H1 (cell line): ENCODE results near the gene PLEKHA1.

Source experiments
- CBX8 ChIP-seq: fragments of 300-800, 300-1000 bp; sonication (generic); IDR thresholded peaks from 2 replicates; pipeline ENCODE4 v1.7.1; 2016; ENCODE audit warnings: low read depth, low read length, borderline replicate concordance
- EGR1 ChIP-seq: IDR thresholded peaks from 2 replicates; pipeline ENCODE4 v1.6.1; 2011; ENCODE audit warnings: low read depth, low read length, borderline replicate concordance
- GABPA ChIP-seq: IDR thresholded peaks from 2 replicates; pipeline ENCODE4 v1.6.1; 2011; ENCODE audit warnings: mild to moderate bottlenecking, low read length, moderate library complexity, borderline replicate concordance; ENCODE audit not compliant: insufficient read depth
- KDM1A ChIP-seq: fragments of 200-600, 300-600 bp; sonication (generic); IDR thresholded peaks from 2 replicates; pipeline ENCODE4 v1.7.1; 2016; ENCODE audit warnings: mild to moderate bottlenecking, low read length, borderline replicate concordance
- POLR2A ChIP-seq, 2 experiments: IDR thresholded peaks; 1 replicate in 1 of 2; 2 replicates in 1 of 2; pipeline ENCODE4 v1.6.1; 2011; ENCODE audit warnings: low read depth in 2 of 2, low read length in 2 of 2, mild to moderate bottlenecking in 2 of 2; ENCODE audit errors: control extremely low read depth in 1 of 2
- POU5F1 ChIP-seq: IDR thresholded peaks from 2 replicates; pipeline ENCODE4 v1.6.1; 2011; ENCODE audit warnings: low read depth, mild to moderate bottlenecking, low read length, moderate library complexity
- RAD21 ChIP-seq, 2 experiments: IDR thresholded peaks in 1 of 2; conservative IDR thresholded peaks in 1 of 2; 2 replicates each; pipeline ENCODE4 v1.6.1; 2011; ENCODE audit warnings: low read depth in 2 of 2, low read length in 2 of 2, improper control_type of control experiment in 1 of 2, inconsistent platforms in 1 of 2, mild to moderate bottlenecking in 1 of 2, moderate library complexity in 1 of 2
- ZNF274 ChIP-seq: IDR thresholded peaks from 2 replicates; pipeline ENCODE4 v1.7.0; 2012; ENCODE audit warnings: low read length, borderline replicate concordance; ENCODE audit errors: extremely low read depth
- TF ChIP-seq, protein P1 (sequence below), 3 experiments: IDR thresholded peaks; 1 replicate in 2 of 3; 2 replicates in 1 of 3; pipeline versions ENCODE4 v1.5.1 to v1.6.1; 2011; ENCODE audit warnings: low read length in 3 of 3, mild to moderate bottlenecking in 3 of 3, inconsistent platforms in 2 of 3, low read depth in 1 of 3, moderate library complexity in 1 of 3; ENCODE audit not compliant: insufficient read depth in 1 of 3; ENCODE audit errors: control extremely low read depth in 1 of 3
- TF ChIP-seq, protein P2 (sequence below): IDR thresholded peaks from 2 replicates; pipeline ENCODE4 v1.6.1; 2011; ENCODE audit warnings: low read depth, mild to moderate bottlenecking, low read length; ENCODE audit not compliant: insufficient read depth
- TF ChIP-seq, protein P3 (sequence below): IDR thresholded peaks from 2 replicates; pipeline ENCODE4 v1.6.1; 2012; ENCODE audit warnings: inconsistent platforms
- TF ChIP-seq, protein P4 (sequence below): IDR thresholded peaks from 2 replicates; pipeline ENCODE4 v1.6.1; 2012; ENCODE audit warnings: inconsistent platforms

DNA sequence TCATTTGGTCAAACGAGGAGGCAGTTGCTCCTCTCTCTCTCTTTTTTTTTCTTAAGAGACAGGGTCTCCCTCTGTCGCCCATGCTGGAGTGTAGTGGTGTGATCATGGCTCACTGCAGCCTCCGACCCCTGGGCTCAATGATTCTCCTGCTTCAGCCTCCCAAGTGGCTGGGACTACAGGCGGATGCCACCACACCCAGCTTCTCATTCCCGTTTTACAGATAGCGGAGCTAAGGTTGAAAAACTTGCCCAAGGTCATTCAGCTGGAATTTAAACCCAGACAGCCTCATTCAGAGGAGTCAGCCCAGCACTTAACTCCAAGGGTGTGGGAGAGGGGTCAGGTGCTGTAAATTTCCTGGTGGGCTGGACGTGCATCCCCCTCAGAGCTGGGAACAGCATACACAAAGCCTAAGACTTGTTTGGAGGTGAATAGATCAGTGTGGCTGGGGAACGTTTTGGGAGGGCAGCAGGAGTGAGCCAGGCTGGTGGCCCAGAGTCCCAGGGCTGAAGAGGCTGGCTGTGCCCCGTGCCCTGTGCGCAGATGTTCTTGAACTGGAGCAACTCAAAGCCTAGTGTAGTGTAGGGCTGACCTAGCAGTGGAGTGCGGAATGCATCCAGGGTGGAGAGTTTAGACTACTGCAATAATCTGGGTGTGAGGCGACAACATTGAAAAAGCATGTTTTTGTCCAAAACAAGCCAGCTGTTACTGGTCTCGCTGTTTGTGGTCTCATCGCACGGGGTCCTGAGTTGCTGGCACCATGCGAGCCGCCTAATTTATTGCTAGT is 89.2 kb downstream of the PLEKHA1 start:
- TF ChIP-seq CBX8 (no peak), GABPA (no peak), ZNF274 (no peak), POU5F1 (no peak), RAD21 (IDR thresholded peaks at IDR 0.05 in 1 of 2, conservative IDR thresholded peaks at IDR 0.05 in 1 of 2; ENCODE audit: low read depth in 2 of 2, low read length in 2 of 2) (no peak), POLR2A (IDR thresholded peaks at IDR 0.05; ENCODE audit: control extremely low read depth in 1 of 2, low read depth in 2 of 2, low read length in 2 of 2) (no peak), EGR1 (no peak), KDM1A (no peak)
- TF ChIP-seq, protein P1, sequence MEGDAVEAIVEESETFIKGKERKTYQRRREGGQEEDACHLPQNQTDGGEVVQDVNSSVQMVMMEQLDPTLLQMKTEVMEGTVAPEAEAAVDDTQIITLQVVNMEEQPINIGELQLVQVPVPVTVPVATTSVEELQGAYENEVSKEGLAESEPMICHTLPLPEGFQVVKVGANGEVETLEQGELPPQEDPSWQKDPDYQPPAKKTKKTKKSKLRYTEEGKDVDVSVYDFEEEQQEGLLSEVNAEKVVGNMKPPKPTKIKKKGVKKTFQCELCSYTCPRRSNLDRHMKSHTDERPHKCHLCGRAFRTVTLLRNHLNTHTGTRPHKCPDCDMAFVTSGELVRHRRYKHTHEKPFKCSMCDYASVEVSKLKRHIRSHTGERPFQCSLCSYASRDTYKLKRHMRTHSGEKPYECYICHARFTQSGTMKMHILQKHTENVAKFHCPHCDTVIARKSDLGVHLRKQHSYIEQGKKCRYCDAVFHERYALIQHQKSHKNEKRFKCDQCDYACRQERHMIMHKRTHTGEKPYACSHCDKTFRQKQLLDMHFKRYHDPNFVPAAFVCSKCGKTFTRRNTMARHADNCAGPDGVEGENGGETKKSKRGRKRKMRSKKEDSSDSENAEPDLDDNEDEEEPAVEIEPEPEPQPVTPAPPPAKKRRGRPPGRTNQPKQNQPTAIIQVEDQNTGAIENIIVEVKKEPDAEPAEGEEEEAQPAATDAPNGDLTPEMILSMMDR (IDR thresholded peaks at IDR 0.05; ENCODE audit: control extremely low read depth in 1 of 3, insufficient read depth in 1 of 3, low read depth in 1 of 3, low read length in 3 of 3), result no peak
- TF ChIP-seq, protein P2, sequence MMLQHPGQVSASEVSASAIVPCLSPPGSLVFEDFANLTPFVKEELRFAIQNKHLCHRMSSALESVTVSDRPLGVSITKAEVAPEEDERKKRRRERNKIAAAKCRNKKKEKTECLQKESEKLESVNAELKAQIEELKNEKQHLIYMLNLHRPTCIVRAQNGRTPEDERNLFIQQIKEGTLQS, result no peak
- TF ChIP-seq, protein P3, sequence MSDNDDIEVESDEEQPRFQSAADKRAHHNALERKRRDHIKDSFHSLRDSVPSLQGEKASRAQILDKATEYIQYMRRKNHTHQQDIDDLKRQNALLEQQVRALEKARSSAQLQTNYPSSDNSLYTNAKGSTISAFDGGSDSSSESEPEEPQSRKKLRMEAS, result no peak
- TF ChIP-seq, protein P4, sequence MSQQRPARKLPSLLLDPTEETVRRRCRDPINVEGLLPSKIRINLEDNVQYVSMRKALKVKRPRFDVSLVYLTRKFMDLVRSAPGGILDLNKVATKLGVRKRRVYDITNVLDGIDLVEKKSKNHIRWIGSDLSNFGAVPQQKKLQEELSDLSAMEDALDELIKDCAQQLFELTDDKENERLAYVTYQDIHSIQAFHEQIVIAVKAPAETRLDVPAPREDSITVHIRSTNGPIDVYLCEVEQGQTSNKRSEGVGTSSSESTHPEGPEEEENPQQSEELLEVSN, result no peak
